Endothelial cell of umbilical vein (primary cell): ENCODE measurements around the gene PRF1. TPM values are rescaled to one million over a fixed set of nuclear protein-coding genes. Genes with fewer than 3 reads are reported as not detected.

Experiments
- BruUV-seq: library from RNA; stranded (reverse); fragments of 400-500 nt; replicated peaks from 2 replicates; lab custom pipeline; 2021; lab: Mats Ljungman, UMichigan
- CTCF ChIA-PET: fragments of 300-600, 350-600 bp; sonication (Branson Sonifier 250); formaldehyde crosslinking; loops from one replicate; lab custom pipeline; 2021; ENCODE audit warnings: antibody characterized with exemption, inconsistent platforms; lab: Charles Lee
- POLR2A ChIA-PET: fragments of 300-600, 350-600 bp; sonication (Branson Sonifier 250); formaldehyde crosslinking; loops from one replicate; lab custom pipeline; 2021; ENCODE audit warnings: antibody characterized with exemption, inconsistent platforms; lab: Charles Lee
- DNase-seq: peaks from one replicate; pipeline ENCODE4 v3.0.0-alpha.2; 2011; ENCODE audit warnings: low read depth, low spot score
- FAIRE-seq: peaks from 2 replicates; lab custom pipeline; 2011; peaks lifted over from hg19 to GRCh38; lab: Jason Lieb, UNC
- H2AFZ ChIP-seq: 2 replicates; pipeline ENCODE4 v1.6.0; 2012; ENCODE audit warnings: low read depth, low read length, control low read depth, inconsistent platforms
- H3K27ac ChIP-seq: 2 replicates; pipeline ENCODE4 v1.5.1; 2011; ENCODE audit warnings: low read depth, mild to moderate bottlenecking, control low read depth, low read length, moderate library complexity; ENCODE audit not compliant: insufficient read depth
- H3K27me3 ChIP-seq, 2 experiments: 2 replicates each; pipeline versions ENCODE4 v1.6.0 to v1.6.1; 2011; ENCODE audit warnings: low read length in 2 of 2, mixed read lengths in 1 of 2; ENCODE audit not compliant: control insufficient read depth in 2 of 2, insufficient read depth in 2 of 2
- H3K36me3 ChIP-seq, 2 experiments: 2 replicates in 1 of 2; 3 replicates in 1 of 2; pipeline ENCODE4 v1.5.1; 2011; ENCODE audit warnings: low read length in 2 of 2, mild to moderate bottlenecking in 1 of 2, moderate library complexity in 1 of 2; ENCODE audit not compliant: control insufficient read depth in 2 of 2, insufficient read depth in 2 of 2; ENCODE audit errors: extremely low read depth in 1 of 2
- H3K4me1 ChIP-seq: 3 replicates; pipeline ENCODE4 v1.5.1; 2011; ENCODE audit warnings: mild to moderate bottlenecking, low read length; ENCODE audit not compliant: control insufficient read depth, insufficient read depth; ENCODE audit errors: extremely low read depth
- H3K4me2 ChIP-seq: 2 replicates; pipeline ENCODE4 v1.6.1; 2011; ENCODE audit warnings: low read length, control low read depth, mixed read lengths; ENCODE audit not compliant: insufficient read depth
- H3K4me3 ChIP-seq, 3 experiments: fragments of 200-600 bp in 1 of 3; sonication (generic), shearing (Covaris generic) in 1 of 3; replicated peaks in 1 of 3; 2 replicates each; pipeline ENCODE4 v1.5.1; 2011 to 2016; ENCODE audit warnings: control low read depth in 3 of 3, low read length in 3 of 3, mild to moderate bottlenecking in 2 of 3, inconsistent platforms in 1 of 3, low read depth in 1 of 3, moderate library complexity in 1 of 3; ENCODE audit not compliant: insufficient read depth in 1 of 3
- H3K79me2 ChIP-seq: 2 replicates; pipeline ENCODE4 v1.6.0; 2012; ENCODE audit warnings: low read length, inconsistent platforms; ENCODE audit not compliant: control insufficient read depth, insufficient read depth
- H3K9ac ChIP-seq: replicated peaks from 2 replicates; pipeline ENCODE3; 2011; ENCODE audit warnings: low read length, control low read depth; ENCODE audit not compliant: insufficient read depth; ENCODE audit errors: extremely low read depth
- H3K9me1 ChIP-seq: replicated peaks from 3 replicates; pipeline ENCODE4 v1.6.0; 2011; ENCODE audit warnings: mild to moderate bottlenecking, low read length; ENCODE audit not compliant: control insufficient read depth, insufficient read depth; ENCODE audit errors: extremely low read depth
- H3K9me3 ChIP-seq: replicated peaks from 2 replicates; pipeline ENCODE4 v1.5.1; 2012; ENCODE audit warnings: low read length, inconsistent platforms; ENCODE audit not compliant: control insufficient read depth, insufficient read depth
- H4K20me1 ChIP-seq: replicated peaks from 2 replicates; pipeline ENCODE3; 2011; ENCODE audit warnings: mild to moderate bottlenecking, low read length; ENCODE audit not compliant: control insufficient read depth, insufficient read depth; ENCODE audit errors: extremely low read depth
- CTCF ChIP-seq, 2 donors: IDR thresholded peaks; 1 replicate in 1 of 2; 2 replicates in 1 of 2; pipeline ENCODE4 v1.5.1; 2011; ENCODE audit warnings: low read length in 2 of 2, mild to moderate bottlenecking in 2 of 2, moderate library complexity in 2 of 2, control low read depth in 1 of 2, inconsistent platforms in 1 of 2, low read depth in 1 of 2; ENCODE audit not compliant: insufficient read depth in 1 of 2; ENCODE audit errors: extremely low read depth in 1 of 2
- EZH2 ChIP-seq: IDR thresholded peaks from 2 replicates; pipeline ENCODE4 v1.6.1; 2012; ENCODE audit warnings: borderline replicate concordance, low read depth, mild to moderate bottlenecking, moderate library complexity, low read length, inconsistent platforms; ENCODE audit not compliant: severe bottlenecking
- FOS ChIP-seq: IDR thresholded peaks from 2 replicates; pipeline ENCODE4 v1.6.1; 2011; ENCODE audit warnings: mild to moderate bottlenecking, low read length, moderate library complexity, borderline replicate concordance; ENCODE audit not compliant: insufficient read depth
- GATA2 ChIP-seq: IDR thresholded peaks from 2 replicates; pipeline ENCODE4 v1.7.0; 2011; ENCODE audit warnings: low read depth, mild to moderate bottlenecking, moderate library complexity, mixed read lengths, low read length; ENCODE audit not compliant: insufficient read length, insufficient read depth
- JUN ChIP-seq: IDR thresholded peaks from 2 replicates; pipeline ENCODE4 v1.6.1; 2011; ENCODE audit warnings: borderline replicate concordance, low read depth; ENCODE audit not compliant: insufficient read length, insufficient read depth
- MAX ChIP-seq: IDR thresholded peaks from 2 replicates; pipeline ENCODE4 v1.6.1; 2011; ENCODE audit not compliant: insufficient read depth, insufficient read length
- MYC ChIP-seq: IDR thresholded peaks from one replicate; pipeline ENCODE4 v1.6.1; 2011; ENCODE audit warnings: mild to moderate bottlenecking, low read depth, low read length
- POLR2A ChIP-seq: IDR thresholded peaks from 2 replicates; pipeline ENCODE4 v1.6.1; 2012; ENCODE audit warnings: low read depth, mild to moderate bottlenecking, control low read depth, low read length
- POLR2AphosphoS5 ChIP-seq: IDR thresholded peaks from 2 replicates; pipeline ENCODE4 v1.6.1; 2012; ENCODE audit warnings: low read depth, mild to moderate bottlenecking, control low read depth, low read length, moderate library complexity; ENCODE audit not compliant: insufficient read depth
- dilution Hi-C: fragments of 300-500 bp; cut with MboI; formaldehyde crosslinking; loops from one replicate; pipeline ENCODE4 v1.15.0; 2019; ENCODE audit warnings: low sequenced_read_pairs; ENCODE audit not compliant: extremely low pct_ligation_motif_present
- intact Hi-C: fragments of 100-400 bp; cut with micrococcal nuclease; formaldehyde crosslinking; loops from one replicate; pipeline ENCODE4 v1.10.0; 2022
- polyA plus RNA-seq, 4 experiments: library from polyadenylated mRNA; depleted of rRNA in 3 of 4; stranded (reverse) in 3 of 4; unstranded in 1 of 4; fragments of >200 nt; gene quantifications; 2 replicates each; pipeline versions ENCODE4 v1.2.1 to v1.2.3, GENCODE V29; 2011 to 2012; ENCODE audit warnings: missing spikeins in 1 of 4
- total RNA-seq: library from RNA; stranded (reverse); gene quantifications from 2 replicates; pipeline ENCODE4 v1.2.3, GENCODE V29; 2021

PRF1 gene
- total and polyA plus RNA-seq, 2 donors (not counting 3 experiments of a cell fraction or from before 2014, with no cell fraction given): not detected

GRCh38 chr10:70578371-70578947 lies 24.1 kb downstream of the PRF1 start:
- H3K4me1 ChIP-seq: no peaks in the 10 kb centered on the region
- no TSS peak for BruUV-seq
- FAIRE-seq (no peak), DNase-seq (no peak)
- no peaks in the 10 kb centered on the region for H3K9me1 ChIP-seq
- H3K27me3 ChIP-seq: peaks cover 0 to 8% of the 10 kb centered on the region in 2 experiments
- no peak for TF ChIP-seq GATA2
- no peak for TF ChIP-seq JUN
- no peak for TF ChIP-seq CTCF (IDR thresholded peaks at IDR 0.05; ENCODE audit: extremely low read depth in 1 of 2, insufficient read depth in 1 of 2, low read depth in 1 of 2, low read length in 2 of 2)
- no peak for TF ChIP-seq EZH2
- no peak for TF ChIP-seq POLR2A
- TF ChIP-seq FOS: no peak
- no peak for TF ChIP-seq MYC
- TF ChIP-seq MAX: no peak
- no peak for TF ChIP-seq POLR2AphosphoS5
- POLR2A ChIA-PET: no interaction called here
- no peak overlapping the region for H3K4me2 ChIP-seq
- H3K4me3 ChIP-seq: no peak overlapping the region
- H3K27ac ChIP-seq: no peak overlapping the region
- no peaks in the 10 kb centered on the region for H3K9me3 ChIP-seq
- no peaks in the 10 kb centered on the region for H3K36me3 ChIP-seq
- H3K79me2 ChIP-seq: no peaks in the 10 kb centered on the region
- dilution Hi-C loops (no loop called here), intact Hi-C loops (no loop called here)
- CTCF ChIA-PET: no interaction called here
- no peaks in the 10 kb centered on the region for H4K20me1 ChIP-seq
- H2AFZ ChIP-seq: no peak overlapping the region
- H3K9ac ChIP-seq: no peak overlapping the region
